NB4 (cell line): ENCODE results near the gene FRMD5.

Source experiments
- MYC ChIP-seq: IDR thresholded peaks from 2 replicates; pipeline ENCODE4 v1.6.1; 2011; ENCODE audit warnings: low read depth, low read length
- POLR2A ChIP-seq: IDR thresholded peaks from 2 replicates; pipeline ENCODE4 v1.6.1; 2011; ENCODE audit warnings: mild to moderate bottlenecking; ENCODE audit not compliant: insufficient read length; ENCODE audit errors: extremely low read depth
- TF ChIP-seq, protein P1 (sequence below): IDR thresholded peaks from one replicate; pipeline ENCODE4 v1.5.1; 2012; ENCODE audit warnings: low read depth, low read length
- TF ChIP-seq, protein P2 (sequence below): IDR thresholded peaks from 2 replicates; pipeline ENCODE4 v1.6.1; 2011; ENCODE audit warnings: low read depth, low read length

DNA sequence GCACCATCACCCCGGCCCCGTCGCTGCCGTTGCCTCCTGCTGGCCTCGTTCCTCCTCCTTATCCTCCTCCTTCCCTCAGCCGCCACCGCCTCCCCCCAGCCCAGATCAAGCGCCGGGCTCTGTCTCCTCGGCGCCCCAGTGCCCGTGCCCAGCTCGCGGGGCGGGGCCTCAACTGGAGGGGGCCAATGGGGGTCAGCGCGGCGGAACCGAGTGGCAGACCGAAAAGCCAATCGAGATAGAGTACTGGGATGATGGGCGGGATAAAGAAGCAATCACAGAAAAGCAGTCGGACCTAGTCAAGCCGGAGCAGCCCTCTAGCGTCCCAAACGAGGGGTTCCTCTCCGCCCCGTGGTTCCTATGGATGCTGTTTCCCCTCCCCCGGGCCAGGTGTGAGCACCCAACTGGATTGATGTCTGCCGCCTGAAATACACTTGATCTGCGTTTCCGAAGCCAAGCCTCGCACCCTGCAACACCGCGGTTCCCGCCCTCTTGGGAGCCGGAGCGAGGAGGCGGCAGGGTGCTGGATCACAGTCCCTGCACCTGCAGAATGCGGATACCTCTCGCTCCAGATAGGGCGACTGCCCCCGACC is at the start of gene FRMD5:
- TF ChIP-seq, protein P1, sequence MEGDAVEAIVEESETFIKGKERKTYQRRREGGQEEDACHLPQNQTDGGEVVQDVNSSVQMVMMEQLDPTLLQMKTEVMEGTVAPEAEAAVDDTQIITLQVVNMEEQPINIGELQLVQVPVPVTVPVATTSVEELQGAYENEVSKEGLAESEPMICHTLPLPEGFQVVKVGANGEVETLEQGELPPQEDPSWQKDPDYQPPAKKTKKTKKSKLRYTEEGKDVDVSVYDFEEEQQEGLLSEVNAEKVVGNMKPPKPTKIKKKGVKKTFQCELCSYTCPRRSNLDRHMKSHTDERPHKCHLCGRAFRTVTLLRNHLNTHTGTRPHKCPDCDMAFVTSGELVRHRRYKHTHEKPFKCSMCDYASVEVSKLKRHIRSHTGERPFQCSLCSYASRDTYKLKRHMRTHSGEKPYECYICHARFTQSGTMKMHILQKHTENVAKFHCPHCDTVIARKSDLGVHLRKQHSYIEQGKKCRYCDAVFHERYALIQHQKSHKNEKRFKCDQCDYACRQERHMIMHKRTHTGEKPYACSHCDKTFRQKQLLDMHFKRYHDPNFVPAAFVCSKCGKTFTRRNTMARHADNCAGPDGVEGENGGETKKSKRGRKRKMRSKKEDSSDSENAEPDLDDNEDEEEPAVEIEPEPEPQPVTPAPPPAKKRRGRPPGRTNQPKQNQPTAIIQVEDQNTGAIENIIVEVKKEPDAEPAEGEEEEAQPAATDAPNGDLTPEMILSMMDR, result no peak
- TF ChIP-seq MYC, result no peak
- TF ChIP-seq POLR2A, result no peak
- TF ChIP-seq, protein P2, sequence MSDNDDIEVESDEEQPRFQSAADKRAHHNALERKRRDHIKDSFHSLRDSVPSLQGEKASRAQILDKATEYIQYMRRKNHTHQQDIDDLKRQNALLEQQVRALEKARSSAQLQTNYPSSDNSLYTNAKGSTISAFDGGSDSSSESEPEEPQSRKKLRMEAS, result no peak
